Measurements from ENCODE around the gene PCSK5. TPM values are rescaled to one million over a fixed set of nuclear protein-coding genes. Genes with fewer than 3 reads are reported as not detected.
"Not testable (repeated sequence)": the region's sequence is repeated elsewhere in the genome, so short reads cannot be mapped to it uniquely, and the experiment has no call there.

The PCSK5 gene
- total RNA-seq, 1 donor from 2014 or later = 3.2 TPM

- no peak for ATAC-seq
- DNase-seq (ENCODE audit: low spot score) = no peak
Measured at GRCh38 chr9:75889577-75889976, 896 bp upstream of the PCSK5 start.

DNA sequence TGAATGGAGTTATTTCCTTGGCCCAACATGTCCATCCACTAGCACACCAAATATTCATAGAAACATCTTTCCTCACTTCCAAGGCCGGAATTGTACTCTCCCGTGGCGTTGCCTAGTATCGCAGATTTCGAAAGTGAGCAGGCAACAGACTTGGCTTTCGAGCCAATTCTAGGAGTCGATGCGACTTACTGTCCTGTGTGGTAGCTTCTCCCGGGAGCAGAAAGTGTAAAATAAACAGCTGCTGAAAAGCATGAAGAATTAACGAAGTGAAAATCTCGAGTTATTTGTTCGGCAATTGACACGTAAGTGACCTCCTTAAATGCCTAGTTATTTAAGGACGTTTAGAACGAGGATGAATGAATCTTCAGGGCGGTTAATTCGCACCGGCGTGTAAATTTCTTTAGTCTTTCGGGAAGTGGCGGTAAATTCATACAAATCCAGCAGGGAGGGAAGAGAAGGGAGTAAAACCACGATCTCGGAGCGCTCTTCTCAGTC, 449 bp upstream of the PCSK5 start:
- DNase-seq (ENCODE audit: low spot score) (peak; percentile 65), ATAC-seq (peak; percentile 65)

- ATAC-seq (peak; percentile 11), DNase-seq (ENCODE audit: low spot score) (peak; percentile 49)
Measured at GRCh38 chr9:75891277-75891741, 836 bp downstream of the PCSK5 start.

- DNase-seq (ENCODE audit: low spot score) (no peak), ATAC-seq (no peak)
Measured at GRCh38 chr9:75891771-75892215, 1.3 kb downstream of the PCSK5 start.

GRCh38 chr9:75892216-75892911, 1.9 kb downstream of the PCSK5 start:
- ATAC-seq (no peak), DNase-seq (ENCODE audit: low spot score) (peak; percentile 48)

DNA sequence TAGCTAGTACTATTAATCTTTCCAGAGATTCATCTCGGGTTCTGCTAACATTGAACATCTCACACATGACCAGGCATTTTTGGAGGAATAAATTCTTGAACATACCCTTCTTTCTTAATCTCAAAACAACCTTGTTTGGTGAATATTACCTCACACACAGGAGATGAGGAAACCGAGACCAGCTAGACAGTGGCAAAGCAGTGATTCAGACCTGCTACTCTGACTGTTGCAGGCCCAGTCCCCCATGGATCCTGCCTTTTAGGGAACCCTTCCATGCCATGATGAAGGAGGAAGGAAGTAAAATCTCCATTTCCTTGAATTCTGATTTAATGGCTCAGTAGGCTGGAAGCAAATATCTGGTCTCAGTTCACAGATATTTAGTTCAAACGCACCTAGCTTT, 2.6 kb downstream of the PCSK5 start:
- no peak for ATAC-seq

DNA sequence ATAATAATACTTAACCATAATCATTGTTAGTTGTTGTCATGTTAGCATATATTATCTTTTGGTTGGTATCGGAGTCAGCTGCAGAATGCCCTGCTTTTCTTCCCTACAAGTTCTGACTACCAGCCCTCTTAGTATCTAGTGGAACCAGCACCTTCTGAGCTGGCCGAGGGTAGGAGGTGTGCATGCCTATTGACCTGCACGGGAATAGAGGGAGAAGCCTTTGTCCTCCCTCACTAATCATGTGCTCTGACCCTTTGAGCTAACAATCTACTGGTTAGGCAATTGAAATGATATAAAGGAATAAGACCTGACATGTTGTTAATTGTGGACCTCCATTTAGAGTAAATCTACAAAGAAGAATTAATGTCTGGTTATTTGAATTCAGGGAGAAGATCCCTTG, 4.1 kb downstream of the PCSK5 start:
- DNase-seq (ENCODE audit: low spot score) = no peak

More for the DNA sequence above, 2.6 kb downstream of the PCSK5 start:
- no peak for DNase-seq (ENCODE audit: low spot score)

DNA sequence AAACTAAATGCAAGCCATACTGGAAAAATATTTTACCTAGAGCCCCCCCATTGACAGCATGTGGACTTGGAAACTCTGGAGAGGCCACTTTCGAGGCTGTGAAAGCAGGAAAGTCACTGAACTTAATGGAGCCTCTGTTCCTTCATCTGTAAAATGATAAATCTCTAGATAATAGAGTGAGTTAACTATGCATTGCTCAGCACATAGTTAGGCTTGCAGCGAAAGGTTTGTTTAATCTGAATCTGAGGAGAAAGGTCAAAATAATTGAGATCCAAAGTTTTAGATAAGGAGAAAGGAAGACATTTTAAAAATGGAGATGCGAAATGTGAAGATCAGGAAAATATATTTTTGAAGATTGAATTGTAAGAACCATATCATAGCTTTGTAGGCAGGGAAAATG, 4.6 kb downstream of the PCSK5 start:
- no peak for ATAC-seq

More for the DNA sequence above, 4.1 kb downstream of the PCSK5 start:
- ATAC-seq = no peak

DNA sequence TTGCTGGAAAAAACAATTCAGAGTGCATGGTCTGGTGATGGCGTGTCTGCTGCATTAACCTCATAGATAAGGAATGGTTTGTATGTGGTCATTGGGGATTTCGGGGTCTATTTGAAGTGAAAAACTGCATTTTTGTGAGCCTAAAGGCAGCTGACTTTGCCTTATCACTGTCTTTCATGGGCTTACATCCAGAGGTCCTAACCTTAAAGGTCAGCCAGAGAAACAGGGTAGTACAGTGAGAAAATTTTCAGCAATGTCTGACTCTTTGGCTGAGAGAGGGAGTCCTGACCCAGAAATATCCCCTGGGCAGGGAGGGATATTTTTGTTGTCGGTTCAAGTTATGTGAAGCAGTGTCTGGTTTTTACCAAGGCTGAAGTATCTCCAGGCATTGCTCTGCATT, 5.7 kb downstream of the PCSK5 start:
- ATAC-seq = peak; percentile 71
- DNase-seq (ENCODE audit: low spot score) = no peak

More for the DNA sequence above, 4.6 kb downstream of the PCSK5 start:
- no peak for DNase-seq (ENCODE audit: low spot score)

DNA sequence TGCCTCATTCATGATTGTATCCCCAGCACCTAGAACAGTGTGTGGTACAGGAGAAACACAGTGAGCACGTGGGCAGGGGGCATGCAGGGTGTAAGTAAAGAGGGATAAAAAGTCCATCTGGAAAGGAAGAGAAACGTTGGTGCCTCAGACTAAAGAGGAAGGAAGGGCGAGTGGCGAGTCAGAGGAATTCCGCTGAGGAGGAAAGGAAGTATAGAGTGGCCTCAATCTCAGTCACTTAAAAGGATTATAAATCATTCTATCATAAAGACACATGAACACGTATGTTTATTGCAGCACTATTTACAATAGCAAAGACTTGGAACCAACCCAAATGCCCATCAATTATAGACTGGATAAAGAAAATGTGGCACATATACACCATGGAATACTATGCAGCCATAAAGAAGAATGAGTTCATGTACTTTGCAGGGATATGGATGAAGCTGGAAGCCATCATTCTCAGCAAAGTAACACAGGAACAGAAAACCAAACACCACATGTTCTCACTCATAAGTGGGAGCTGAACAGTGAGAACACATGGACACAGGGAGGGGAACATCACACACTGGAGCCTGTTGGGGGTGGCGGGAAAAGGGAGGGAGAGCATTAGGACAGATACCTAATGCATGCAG, 10.5 kb downstream of the PCSK5 start:
- not testable (repeated sequence) for ATAC-seq; DNase-seq (ENCODE audit: low spot score)

DNA sequence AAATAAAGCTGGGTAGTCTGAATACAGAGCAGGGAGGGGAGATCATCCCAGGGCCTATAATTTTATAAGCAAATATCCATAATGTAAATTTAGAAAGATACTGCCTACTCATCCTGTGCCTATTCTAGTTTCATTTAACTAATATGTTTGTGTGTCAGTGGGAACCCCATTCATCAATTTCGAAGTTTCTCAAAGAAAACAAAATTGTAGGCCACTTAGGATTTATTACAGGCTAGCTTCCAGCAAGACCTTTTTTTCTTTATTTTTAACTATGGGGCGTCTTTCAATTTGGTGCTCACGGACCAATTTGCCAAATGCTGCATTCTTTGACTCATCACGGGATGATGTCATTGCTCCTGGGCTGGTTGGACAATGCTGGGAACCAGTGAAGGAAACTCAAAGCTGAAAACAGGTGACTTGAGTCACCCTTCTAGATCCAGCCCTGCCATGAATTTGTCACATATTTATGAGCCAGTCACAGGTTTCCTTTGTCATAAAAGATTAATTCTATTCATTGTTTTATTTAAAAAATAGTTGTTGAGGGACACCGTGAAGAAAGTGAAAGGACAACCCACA, 13.4 kb downstream of the PCSK5 start:
- ATAC-seq (no peak), DNase-seq (ENCODE audit: low spot score) (no peak)

- DNase-seq (ENCODE audit: low spot score) (no peak), ATAC-seq (no peak)
Measured at GRCh38 chr9:75904364-75904763, 13.9 kb downstream of the PCSK5 start.

DNA sequence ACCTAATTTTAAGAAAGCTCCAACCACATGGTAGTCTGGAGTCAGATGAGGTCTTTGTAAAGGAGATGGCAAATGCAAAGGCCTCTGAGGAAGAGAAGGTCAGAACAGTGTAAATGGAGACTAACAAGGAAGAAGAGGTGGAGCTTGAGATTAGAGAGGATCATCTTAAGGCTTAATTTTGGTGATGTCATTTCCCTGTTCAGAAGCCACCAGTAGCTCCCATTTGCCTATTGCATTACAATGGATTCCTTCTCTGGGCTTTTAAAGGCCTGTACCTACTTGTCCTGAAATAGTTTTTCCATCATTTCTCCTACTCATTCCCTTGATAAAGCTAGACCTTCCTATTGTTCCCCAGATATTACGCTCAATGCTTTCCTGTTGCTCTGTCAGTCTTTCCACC, 16.1 kb downstream of the PCSK5 start:
- DNase-seq (ENCODE audit: low spot score) (no peak), ATAC-seq (no peak)

DNA sequence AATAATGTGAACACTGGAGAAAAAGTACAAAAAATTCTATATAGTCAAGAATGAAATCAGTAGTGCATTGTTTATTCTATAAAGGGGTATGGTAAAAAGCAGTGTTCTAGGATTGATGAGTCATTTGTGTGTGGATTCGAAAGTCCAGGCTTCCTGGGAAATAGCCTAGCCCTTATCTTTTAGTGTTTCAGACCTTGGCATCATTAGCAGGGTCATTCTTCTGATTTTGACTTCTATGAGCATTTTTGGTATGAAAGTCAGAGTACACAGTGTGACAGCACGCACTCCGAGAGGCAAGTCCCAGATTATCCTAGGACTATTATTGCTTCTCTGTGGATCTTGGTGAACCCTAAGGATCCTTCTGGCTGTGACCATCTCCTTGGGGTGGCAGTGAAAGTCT, 16.9 kb downstream of the PCSK5 start:
- peak; percentile 94 for ATAC-seq
- DNase-seq (ENCODE audit: low spot score) = peak; percentile 46

DNA sequence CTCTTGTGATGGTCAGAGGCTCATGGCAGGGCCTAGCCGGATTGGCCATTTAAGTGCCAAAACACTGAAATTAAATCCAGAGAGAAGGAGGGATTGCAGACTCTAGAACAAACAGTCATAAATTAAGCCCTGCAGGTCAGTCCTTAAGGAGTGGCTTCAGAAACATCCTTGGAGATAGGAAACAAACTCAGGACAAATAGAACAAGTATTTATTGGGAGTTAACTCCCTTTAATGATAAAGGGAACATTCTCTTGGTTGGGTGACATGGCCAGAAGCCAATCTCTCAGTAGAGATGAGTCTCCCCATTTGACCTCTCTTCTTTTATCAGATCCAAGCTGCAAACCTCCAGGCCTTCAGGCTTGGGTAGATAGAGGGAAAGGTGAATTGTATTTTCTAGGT, 17.4 kb downstream of the PCSK5 start:
- DNase-seq (ENCODE audit: low spot score) (no peak), ATAC-seq (no peak)

DNA sequence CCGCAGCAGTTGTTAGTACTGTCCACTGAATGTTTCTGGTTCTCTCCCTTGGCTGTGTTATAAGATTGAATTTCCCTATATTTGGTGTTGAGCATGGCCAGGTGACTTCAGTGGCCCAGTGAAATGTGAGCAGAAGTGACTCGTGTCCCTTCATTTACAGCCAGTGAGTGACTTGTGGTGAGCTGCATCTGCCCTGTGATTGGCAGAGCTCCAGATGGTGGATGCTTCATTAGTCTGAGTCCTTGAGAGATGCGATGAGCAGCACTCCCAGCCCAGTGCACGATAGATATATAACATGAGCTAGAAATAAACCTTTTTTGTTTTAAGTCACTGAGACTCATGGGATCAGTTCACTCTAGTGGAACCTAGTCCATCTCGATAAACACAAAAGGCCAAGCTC, 19.3 kb downstream of the PCSK5 start:
- ATAC-seq (no peak), DNase-seq (ENCODE audit: low spot score) (no peak)

- DNase-seq (ENCODE audit: low spot score) (no peak), ATAC-seq (no peak)
Measured at GRCh38 chr9:75910731-75911130, 20.3 kb downstream of the PCSK5 start.

GRCh38 chr9:75911390-75911789, 20.9 kb downstream of the PCSK5 start:
- no peak for DNase-seq (ENCODE audit: low spot score)
- ATAC-seq = no peak

GRCh38 chr9:75912951-75913350, 22.5 kb downstream of the PCSK5 start:
- no peak for DNase-seq (ENCODE audit: low spot score)
- ATAC-seq = no peak

DNA sequence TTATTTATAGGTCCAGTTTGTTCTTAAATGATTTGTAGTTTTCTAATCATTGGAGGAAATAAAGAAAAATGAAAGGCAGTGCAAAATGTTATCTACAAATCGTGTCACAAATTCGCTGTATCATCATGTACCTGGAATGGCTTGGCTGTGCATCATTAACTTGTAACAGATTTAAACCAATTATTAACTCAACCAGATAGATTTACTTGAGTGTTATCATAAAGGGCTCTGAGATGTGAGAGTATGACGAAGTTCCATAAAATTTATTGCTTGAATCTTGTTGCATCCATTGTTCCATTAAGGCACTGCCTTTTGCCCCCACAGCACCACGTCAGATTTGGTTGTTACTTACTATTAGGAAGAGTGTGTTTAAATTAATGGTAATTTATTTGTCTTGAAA, 23.5 kb downstream of the PCSK5 start:
- DNase-seq (ENCODE audit: low spot score) = no peak
- ATAC-seq = no peak

DNA sequence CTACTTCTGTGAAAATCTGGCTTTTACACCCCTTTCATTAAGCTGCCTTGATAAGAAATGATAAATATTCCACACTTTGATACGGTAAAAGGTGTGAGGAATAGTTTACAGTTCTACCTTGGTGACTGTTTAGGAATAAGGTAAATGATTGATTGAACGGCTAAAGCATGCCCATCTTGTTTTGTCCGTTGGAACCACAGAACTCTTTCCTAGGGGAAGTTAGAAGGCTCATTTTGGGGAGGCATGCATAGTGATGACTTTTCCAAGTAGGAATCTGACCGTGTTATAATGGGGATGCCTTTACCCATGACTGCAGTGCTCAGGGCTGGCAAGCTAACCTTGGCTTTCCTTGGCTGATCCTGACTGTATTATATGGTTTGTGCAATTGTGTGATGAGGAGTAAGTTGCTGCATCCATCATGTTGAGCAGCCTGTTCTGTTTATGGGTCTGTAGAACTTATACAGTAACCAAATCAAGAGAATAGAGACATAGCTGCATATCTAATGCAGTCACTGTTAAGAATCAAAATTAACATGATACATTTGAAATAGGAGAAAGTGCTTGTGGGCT, 24.5 kb downstream of the PCSK5 start:
- no peak for ATAC-seq
- DNase-seq (ENCODE audit: low spot score) = no peak

DNA sequence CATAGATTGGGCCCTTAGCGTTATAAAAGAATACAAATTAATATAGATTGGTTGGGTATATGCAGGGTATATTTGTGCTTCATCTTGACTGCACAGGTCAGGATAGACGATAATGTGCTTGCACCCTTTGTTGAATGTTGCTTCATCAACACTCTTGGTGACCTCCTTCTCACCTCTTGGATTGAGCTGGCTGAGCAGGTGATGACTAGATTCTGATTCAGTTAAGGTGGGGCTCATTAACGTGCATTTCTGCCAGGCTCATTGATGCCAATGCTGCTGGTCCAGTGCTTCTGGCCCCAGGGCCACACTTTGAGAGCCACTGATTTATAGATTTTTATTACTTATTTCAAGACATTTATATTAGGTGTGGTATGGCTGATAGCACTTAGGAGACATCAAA, 27.7 kb downstream of the PCSK5 start:
- ATAC-seq = no peak
- no peak for DNase-seq (ENCODE audit: low spot score)

Data from left lobe of liver (tissue), 2 donors.